Colonic mucosa (tissue), 4 donors: ENCODE measurements around the gene WDR90. TPM values are rescaled to one million over a fixed set of nuclear protein-coding genes. Genes with fewer than 3 reads are reported as not detected.

Experiments used
- DNase-seq: peaks from one replicate; pipeline ENCODE4 v3.0.0-alpha.2; 2020
- H3K27ac ChIP-seq: fragments of 200-600 bp; one replicate; pipeline ENCODE4 v1.8.0; 2021
- H3K27me3 ChIP-seq: fragments of 200-600 bp; one replicate; pipeline ENCODE4 v1.8.0; 2021
- H3K36me3 ChIP-seq: fragments of 200-600 bp; one replicate; pipeline ENCODE4 v1.8.0; 2021
- H3K4me1 ChIP-seq: fragments of 200-600 bp; one replicate; pipeline ENCODE4 v1.8.0; 2021; ENCODE audit warnings: mild to moderate bottlenecking
- H3K4me3 ChIP-seq: fragments of 200-600 bp; one replicate; pipeline ENCODE4 v1.8.0; 2021
- H3K9ac ChIP-seq, 2 donors: one replicate each; pipeline ENCODE4 v1.7.0; 2013; ENCODE audit warnings: control low read depth in 2 of 2, low read depth in 2 of 2, low read length in 2 of 2
- H3K9me3 ChIP-seq: fragments of 200-600 bp; one replicate; pipeline ENCODE4 v1.8.0; 2021
- intact Hi-C: fragments of 100-400 bp; cut with DNase I; formaldehyde crosslinking; loops from one replicate; pipeline ENCODE4 v1.14.1; 2022
- total RNA-seq, 2 donors: library from RNA; stranded (reverse); fragmentation: NEBNext Ultra II Directional in 1 of 2; extraction: Animal tissue kit (Norgen Biotek cat#: 25700) in 1 of 2; gene quantifications; one replicate each; pipeline ENCODE4 v1.2.1, GENCODE V29; 2021
- TF ChIP-seq, protein P1 (sequence below): fragments of 200-600 bp; IDR thresholded peaks from one replicate; pipeline ENCODE4 v1.8.0; 2022; ENCODE audit warnings: antibody characterized with exemption, mild to moderate bottlenecking
- donor health status: healthy.
- donor health status: DM: no; HTN: no; CAD: no.
- donor health status: DM: no; HTN: no; CAD: no.

The WDR90 gene
- total RNA-seq, 2 donors from 2014 or later, result 25.1 to 122 TPM

DNA sequence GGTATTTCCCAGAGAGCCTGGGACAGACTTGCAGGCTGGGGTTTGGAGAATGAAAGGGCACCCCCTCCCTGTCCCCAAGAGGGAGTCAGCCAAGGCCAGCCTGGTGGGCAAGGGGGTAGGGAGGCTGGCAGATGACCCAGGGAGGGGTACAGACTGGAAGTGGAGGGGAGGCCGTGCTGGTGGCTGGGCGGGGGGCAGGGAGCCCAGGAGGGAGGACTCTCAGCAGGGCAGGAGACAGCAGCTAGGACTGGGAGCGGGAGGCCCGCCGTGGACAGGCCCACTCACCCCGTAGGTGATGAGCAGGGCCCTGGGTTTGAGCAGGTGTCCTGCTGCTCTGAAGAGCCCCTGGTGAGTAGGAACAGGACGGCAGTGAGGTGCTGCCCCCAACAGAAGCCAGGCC lies 14.2 kb upstream of the WDR90 start:
- Histone ChIP-seq H3K36me3 (no peaks in the 10 kb centered on the region), H3K9me3 (no peaks in the 10 kb centered on the region), H3K4me1 (peaks cover 13% of the 10 kb centered on the region), H3K27me3 (no peaks in the 10 kb centered on the region), H3K4me3 (no peak overlapping the region), H3K27ac (no peak overlapping the region), H3K9ac (peak overlapping the region in 1 of 2 donors; percentile 92)
- intact Hi-C loops, result no loop called here
- DNase-seq, result no peak
- TF ChIP-seq, protein P1, sequence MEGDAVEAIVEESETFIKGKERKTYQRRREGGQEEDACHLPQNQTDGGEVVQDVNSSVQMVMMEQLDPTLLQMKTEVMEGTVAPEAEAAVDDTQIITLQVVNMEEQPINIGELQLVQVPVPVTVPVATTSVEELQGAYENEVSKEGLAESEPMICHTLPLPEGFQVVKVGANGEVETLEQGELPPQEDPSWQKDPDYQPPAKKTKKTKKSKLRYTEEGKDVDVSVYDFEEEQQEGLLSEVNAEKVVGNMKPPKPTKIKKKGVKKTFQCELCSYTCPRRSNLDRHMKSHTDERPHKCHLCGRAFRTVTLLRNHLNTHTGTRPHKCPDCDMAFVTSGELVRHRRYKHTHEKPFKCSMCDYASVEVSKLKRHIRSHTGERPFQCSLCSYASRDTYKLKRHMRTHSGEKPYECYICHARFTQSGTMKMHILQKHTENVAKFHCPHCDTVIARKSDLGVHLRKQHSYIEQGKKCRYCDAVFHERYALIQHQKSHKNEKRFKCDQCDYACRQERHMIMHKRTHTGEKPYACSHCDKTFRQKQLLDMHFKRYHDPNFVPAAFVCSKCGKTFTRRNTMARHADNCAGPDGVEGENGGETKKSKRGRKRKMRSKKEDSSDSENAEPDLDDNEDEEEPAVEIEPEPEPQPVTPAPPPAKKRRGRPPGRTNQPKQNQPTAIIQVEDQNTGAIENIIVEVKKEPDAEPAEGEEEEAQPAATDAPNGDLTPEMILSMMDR, result no peak

DNA sequence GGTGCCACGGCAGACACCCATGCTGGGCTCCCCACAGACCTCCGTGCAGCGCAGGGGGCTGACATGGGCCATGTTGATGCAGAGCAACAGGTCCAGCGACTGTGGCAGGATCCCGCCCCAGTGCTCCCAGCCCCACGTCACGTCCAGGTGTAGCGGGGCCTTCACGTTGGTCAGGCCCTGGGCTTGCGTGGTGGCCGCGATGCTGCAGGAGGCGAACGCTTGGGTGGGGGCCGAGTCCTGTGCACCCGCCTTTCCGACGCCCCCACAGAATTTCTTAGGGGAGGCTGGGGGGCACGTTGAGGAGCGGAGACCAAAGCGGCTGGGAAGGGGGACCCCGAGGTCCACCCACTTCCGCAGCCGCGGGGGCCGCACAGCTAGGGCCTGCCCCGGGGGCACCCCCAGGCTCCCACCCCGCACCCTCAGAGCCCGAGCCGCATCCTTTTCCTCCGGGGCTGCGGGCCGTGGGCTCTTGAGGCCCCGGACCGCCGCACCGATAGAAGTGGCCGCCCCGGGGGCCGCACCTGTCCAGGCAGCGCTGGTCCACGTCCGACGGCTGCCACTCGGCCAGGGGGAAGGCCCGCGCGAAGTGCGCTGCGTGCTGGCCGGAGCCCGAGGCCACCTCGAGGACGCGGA lies 13.5 kb upstream of the WDR90 start:
- Histone ChIP-seq H3K9ac (peak overlapping the region; percentile 92 to 96), H3K27me3 (no peaks in the 10 kb centered on the region), H3K27ac (peak overlapping the region; percentile 94), H3K4me3 (peak overlapping the region; percentile 87), H3K36me3 (no peaks in the 10 kb centered on the region), H3K9me3 (no peaks in the 10 kb centered on the region), H3K4me1 (peaks cover 13% of the 10 kb centered on the region)
- no peak for DNase-seq
- intact Hi-C loops, result no loop called here
- TF ChIP-seq, protein P1, result no peak

DNA sequence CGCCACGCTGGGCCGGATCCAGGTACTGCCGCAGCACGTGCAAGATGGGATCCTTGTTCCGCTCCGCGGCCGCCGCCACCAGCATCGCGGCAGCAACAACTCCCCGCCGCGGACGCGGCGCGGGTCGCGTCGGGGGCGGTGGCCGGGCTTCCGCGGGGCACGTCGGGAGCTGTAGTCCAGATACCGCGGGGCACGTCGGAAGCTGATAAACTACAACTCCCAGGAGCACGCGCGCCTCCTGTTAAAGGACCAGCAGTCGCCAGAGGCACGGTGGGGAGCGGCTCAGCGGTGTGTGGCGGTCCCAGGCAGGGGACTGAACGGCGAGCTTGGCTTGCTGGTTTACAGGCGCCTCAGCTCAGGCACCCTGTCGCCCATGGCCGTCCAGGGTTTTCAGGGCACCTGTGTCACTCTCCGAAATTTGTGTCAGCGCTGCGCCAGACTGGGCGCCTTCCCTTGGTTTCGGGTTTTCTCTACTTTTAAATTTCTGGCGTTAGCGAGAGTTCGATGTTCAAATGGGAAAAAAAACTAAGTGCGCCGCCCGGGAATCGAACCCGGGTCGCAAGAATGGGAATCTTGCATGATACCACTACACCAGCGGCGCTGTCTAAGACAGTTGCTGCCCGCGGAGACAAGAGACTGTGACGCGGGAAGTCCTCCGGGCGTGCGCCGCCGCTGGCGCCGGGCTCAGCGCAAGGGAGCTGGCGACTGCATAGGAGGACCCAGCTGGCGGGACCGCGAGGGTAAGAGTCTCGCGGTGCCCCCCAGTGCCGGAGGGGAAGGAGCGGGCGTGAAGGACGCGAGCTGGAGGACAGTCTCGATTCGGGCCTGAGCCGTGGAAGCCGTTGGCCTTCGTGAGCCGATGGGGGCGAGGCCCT lies 12.7 kb upstream of the WDR90 start, which contains the start of gene METTL26:
METTL26 (minus strand) TSS at position 100 of the 875 bp plus-strand sequence; CDS start at position 85, 15 bp downstream.
- H3K27ac ChIP-seq, result peak within 1 kb of the TSS; percentile 94
- intact Hi-C loops, result no loop called here
- TF ChIP-seq, protein P1, result no peak
- H3K9ac ChIP-seq, result peak within 1 kb of the TSS; percentile 92 to 96
- no peaks in the 10 kb centered on the region for H3K9me3 ChIP-seq
- H3K4me1 ChIP-seq, result peaks cover 6% of the 10 kb centered on the region
- H3K36me3 ChIP-seq, result no peaks in the 10 kb centered on the region
- H3K4me3 ChIP-seq, result peak within 1 kb of the TSS; percentile 87
- no peaks in the 10 kb centered on the region for H3K27me3 ChIP-seq
- peak; percentile 96 for DNase-seq

DNA sequence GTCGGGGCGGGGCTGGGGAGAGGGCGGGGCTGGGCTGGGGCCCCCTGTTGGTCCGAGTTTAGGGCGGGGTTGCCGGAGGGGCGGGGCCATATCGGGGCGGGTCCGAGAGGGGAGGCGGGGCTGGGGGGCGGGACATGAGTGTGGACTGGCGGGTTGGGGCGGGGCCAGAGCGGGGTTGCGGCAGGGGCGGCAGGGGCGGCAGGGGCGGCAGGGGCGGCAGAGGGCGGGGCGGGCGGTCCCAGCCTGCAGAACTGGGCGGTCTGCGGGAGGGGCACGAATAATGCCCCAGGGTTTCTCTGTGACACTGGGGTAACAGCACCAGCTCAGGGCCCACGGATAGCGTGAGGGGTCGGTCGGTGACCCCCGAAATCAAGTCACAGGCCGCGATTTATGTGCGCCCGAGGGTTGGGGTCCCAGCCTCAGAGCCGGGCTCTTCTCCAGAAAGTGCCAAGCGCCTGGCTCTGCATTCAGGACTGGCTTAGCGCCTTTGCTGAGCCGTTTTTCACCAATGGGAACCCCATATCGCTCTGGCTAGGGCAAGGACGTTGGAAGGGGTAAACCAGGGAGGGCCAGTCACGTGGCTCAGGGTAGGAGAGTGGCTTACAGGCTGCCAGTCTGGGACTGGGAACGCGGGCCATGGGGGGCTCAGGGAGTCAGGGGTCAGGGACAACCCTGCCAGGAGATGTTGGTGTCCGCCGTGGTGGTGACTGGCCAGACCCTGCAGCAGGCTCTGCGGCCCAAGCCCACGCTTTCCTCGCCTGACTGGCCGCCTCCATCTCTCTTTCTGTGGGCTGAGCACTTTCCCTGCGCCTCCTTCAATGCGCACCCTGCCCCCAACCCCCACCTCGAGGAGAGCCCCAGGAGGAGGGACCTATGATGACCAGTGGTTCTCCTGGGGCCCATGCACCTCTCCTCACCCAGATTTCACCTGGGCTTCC lies 11.8 kb upstream of the WDR90 start:
- peak overlapping the region; percentile 57 to 92 for H3K9ac ChIP-seq
- peak overlapping the region; percentile 87 for H3K4me3 ChIP-seq
- no peaks in the 10 kb centered on the region for H3K9me3 ChIP-seq
- no peaks in the 10 kb centered on the region for H3K36me3 ChIP-seq
- TF ChIP-seq, protein P1, result no peak
- H3K4me1 ChIP-seq, result peaks cover 6% of the 10 kb centered on the region
- H3K27ac ChIP-seq, result peak overlapping the region; percentile 94
- no peaks in the 10 kb centered on the region for H3K27me3 ChIP-seq
- intact Hi-C loops, result no loop called here
- DNase-seq, result peak; percentile 95

DNA sequence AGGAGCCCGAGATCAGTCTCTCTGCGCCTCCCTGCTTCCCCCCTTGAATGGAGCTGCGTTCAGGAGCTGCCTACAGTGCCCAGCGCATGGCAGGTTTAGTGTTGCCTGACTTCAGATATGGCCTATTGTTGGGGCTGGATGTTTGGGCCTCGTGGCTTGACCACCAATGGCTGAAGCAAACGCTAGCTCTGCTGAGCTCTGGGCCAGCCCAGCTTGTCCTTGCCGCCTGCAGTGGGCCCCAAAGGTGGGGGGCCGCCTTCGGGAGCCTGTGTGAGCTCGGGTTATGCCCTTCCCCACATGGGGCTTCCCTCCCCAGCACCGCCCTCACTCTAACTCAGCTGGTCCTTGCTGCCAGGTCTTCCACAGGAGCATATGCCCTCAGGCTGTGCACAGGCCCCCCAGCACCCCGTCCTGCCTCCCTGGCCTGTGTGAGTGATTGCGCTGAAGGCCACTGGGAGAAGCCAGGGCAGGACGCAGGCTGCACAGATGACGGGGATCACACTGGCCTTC lies 11.1 kb upstream of the WDR90 start:
- TF ChIP-seq, protein P1, result no peak
- Histone ChIP-seq H3K36me3 (no peaks in the 10 kb centered on the region), H3K27ac (no peak overlapping the region), H3K4me3 (peak overlapping the region; percentile 30), H3K27me3 (no peaks in the 10 kb centered on the region), H3K9me3 (no peaks in the 10 kb centered on the region), H3K4me1 (peaks cover 12% of the 10 kb centered on the region), H3K9ac (peak overlapping the region in 1 of 2 donors; percentile 19)
- intact Hi-C loops, result no loop called here
- DNase-seq, result no peak
